MM.1S (cell line): ENCODE data around the gene SLC17A7.

Source experiments
- DNase-seq: peaks from one replicate; pipeline ENCODE4 v3.0.0-alpha.2; 2015
- H2AFZ ChIP-seq: fragments of 300-600 bp; sonication (generic); 2 replicates; pipeline ENCODE4 v1.6.0; 2016; ENCODE audit warnings: antibody characterized with exemption, low read length
- H3F3A ChIP-seq: fragments of 300-600 bp; sonication (generic); 2 replicates; pipeline ENCODE4 v1.6.1; 2016; ENCODE audit warnings: mild to moderate bottlenecking, antibody characterized with exemption, low read length, moderate library complexity, mixed read lengths; ENCODE audit not compliant: insufficient read depth
- H3K27ac ChIP-seq: fragments of 300-600 bp; sonication (generic); 2 replicates; pipeline ENCODE4 v1.5.1; 2016; ENCODE audit warnings: mild to moderate bottlenecking, low read length
- H3K27me3 ChIP-seq: fragments of 300-600 bp; sonication (generic); replicated peaks from 2 replicates; pipeline ENCODE4 v1.6.0; 2016; ENCODE audit warnings: low read length; ENCODE audit not compliant: insufficient read depth
- H3K36me3 ChIP-seq: fragments of 300-600 bp; sonication (generic); replicated peaks from 2 replicates; pipeline ENCODE4 v1.6.1; 2016; ENCODE audit warnings: mild to moderate bottlenecking, low read length, mixed read lengths; ENCODE audit not compliant: insufficient read depth
- H3K4me1 ChIP-seq: fragments of 300-600 bp; sonication (generic); 2 replicates; pipeline ENCODE4 v1.6.1; 2016; ENCODE audit warnings: low read length, mixed read lengths
- H3K4me2 ChIP-seq: fragments of 300-600 bp; sonication (generic); 2 replicates; pipeline ENCODE4 v1.6.0; 2016; ENCODE audit warnings: low read depth, low read length
- H3K4me3 ChIP-seq: fragments of 300-600 bp; sonication (generic); 2 replicates; pipeline ENCODE4 v1.5.1; 2016; ENCODE audit warnings: low read length, mixed read lengths
- H3K79me2 ChIP-seq: fragments of 300-600 bp; sonication (generic); 2 replicates; pipeline ENCODE4 v1.6.1; 2016; ENCODE audit warnings: mixed run types, low read length, mixed read lengths
- H3K9ac ChIP-seq: fragments of 300-600 bp; sonication (generic); 2 replicates; pipeline ENCODE4 v1.6.1; 2016; ENCODE audit warnings: low read length, mixed read lengths
- H3K9me2 ChIP-seq: fragments of 300-600 bp; sonication (generic); replicated peaks from 2 replicates; pipeline ENCODE4 v1.6.1; 2016; ENCODE audit warnings: mild to moderate bottlenecking, low read length, mixed read lengths; ENCODE audit not compliant: insufficient read depth
- H3K9me3 ChIP-seq: fragments of 300-600 bp; sonication (generic); replicated peaks from 2 replicates; pipeline ENCODE4 v1.6.1; 2016; ENCODE audit warnings: mild to moderate bottlenecking, low read length, mixed read lengths; ENCODE audit not compliant: insufficient read depth
- H4K20me1 ChIP-seq: fragments of 300-600 bp; sonication (generic); 2 replicates; pipeline ENCODE4 v1.6.1; 2016; ENCODE audit warnings: mild to moderate bottlenecking, low read length, moderate library complexity, mixed read lengths; ENCODE audit not compliant: insufficient read depth
- EZH2 ChIP-seq: fragments of 300-600 bp; sonication (generic); optimal IDR thresholded peaks from 2 replicates; pipeline ENCODE3; 2017; ENCODE audit warnings: low read depth, mild to moderate bottlenecking, antibody characterized with exemption, low read length, mixed read lengths
- EZH2phosphoT487 ChIP-seq: fragments of 300-600 bp; sonication (generic); IDR thresholded peaks from 2 replicates; pipeline ENCODE4 v1.6.1; 2018; ENCODE audit warnings: antibody characterized with exemption, low read length
- TF ChIP-seq, protein P1 (sequence below): fragments of 300-600 bp; sonication (generic); IDR thresholded peaks from 2 replicates; pipeline ENCODE4 v1.5.1; 2016; ENCODE audit warnings: antibody characterized with exemption, low read length, mixed read lengths

Gene SLC17A7

DNA sequence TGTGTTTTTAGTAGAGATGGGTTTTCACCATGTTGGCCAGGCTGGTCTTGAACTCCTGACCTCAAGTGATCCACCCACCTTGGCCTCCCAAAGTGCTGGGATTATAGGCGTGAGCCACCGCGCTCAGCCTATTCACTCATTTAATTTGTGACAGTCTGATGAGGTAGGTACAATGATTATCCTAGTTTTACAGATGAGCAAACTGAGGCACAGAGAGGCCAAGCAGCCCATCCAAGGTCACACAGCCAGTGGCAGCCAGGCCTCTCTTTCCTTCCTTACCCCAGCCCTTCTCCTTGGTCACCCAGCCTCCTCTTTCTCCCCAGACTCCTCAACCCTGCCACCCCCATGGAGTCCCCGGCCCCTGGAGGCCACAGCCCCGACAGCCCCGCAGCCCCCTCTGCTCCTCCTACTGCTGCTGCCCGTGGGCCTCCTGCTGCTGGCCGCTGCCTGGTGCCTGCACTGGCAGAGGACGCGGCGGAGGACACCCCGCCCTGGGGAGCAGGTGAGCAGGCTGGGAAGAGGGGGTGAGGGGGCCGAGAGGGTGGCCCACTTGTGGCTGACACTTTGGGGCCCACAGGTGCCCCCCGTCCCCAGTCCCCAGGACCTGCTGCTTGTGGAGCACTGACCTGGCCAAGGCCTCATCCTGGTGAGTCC is 38.8 kb upstream of the SLC17A7 start:
- Histone ChIP-seq H3K9ac (no peak overlapping the region), H2AFZ (no peak overlapping the region), H3K4me1 (no peaks in the 10 kb centered on the region), H3K4me3 (no peak overlapping the region), H3K27me3 (no peaks in the 10 kb centered on the region), H3K9me3 (no peaks in the 10 kb centered on the region), H3K9me2 (no peaks in the 10 kb centered on the region), H3F3A (no peaks in the 10 kb centered on the region), H3K79me2 (no peaks in the 10 kb centered on the region), H3K36me3 (no peaks in the 10 kb centered on the region), H3K4me2 (no peak overlapping the region), H3K27ac (no peak overlapping the region), H4K20me1 (no peaks in the 10 kb centered on the region)
- no peak for TF ChIP-seq EZH2phosphoT487
- DNase-seq, result no peak

DNA sequence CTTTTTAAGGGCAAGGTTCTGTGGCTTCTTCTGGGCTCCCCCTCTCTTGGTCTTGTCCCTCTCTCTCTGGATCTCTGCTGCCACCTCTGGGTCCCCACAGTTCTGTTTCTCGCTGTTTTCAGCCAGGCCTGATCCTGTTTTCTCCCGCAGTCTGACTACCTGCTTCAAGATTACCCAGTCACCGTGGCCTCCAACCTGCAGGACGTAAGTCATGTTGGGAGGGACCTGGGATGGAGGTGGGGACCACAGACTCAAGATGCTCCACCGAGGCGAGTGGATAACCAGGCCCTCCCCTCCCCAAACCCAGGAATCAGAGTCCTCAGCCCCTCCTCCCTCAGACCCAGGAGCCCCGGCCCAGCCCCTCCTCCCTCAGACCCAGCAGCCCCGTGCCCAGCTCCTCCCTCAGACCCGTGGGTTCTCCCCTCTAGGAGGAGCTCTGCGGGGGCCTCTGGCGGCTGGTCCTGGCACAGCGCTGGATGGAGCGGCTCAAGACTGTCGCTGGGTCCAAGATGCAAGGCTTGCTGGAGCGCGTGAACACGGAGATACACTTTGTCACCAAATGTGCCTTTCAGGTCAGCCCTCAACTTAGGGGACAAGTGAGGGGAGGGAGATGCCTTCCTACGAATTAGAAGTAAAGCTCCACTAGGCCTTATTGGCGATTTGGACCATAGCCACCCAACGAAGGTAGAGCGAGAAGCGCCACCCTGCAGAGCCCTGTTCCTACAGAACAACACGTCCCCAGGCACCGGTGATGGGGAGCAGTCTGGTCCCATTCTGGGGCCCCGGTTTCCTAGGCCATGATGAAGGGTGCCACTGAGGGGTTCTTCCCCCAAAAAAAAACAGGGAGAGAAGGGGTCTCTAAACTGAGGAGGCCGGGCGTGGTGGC is 34.9 kb upstream of the SLC17A7 start:
- Histone ChIP-seq H3K4me1 (0 out of 2 replicates have a peak, but pooled peaks cover 2% of the 10 kb centered on the region), H3K9ac (no peak overlapping the region), H3K4me3 (no peak overlapping the region), H3K9me3 (no peaks in the 10 kb centered on the region), H3K9me2 (no peaks in the 10 kb centered on the region), H3K36me3 (no peaks in the 10 kb centered on the region), H3F3A (0 out of 2 replicates have a peak, but pooled peaks cover 5% of the 10 kb centered on the region), H4K20me1 (no peaks in the 10 kb centered on the region), H3K4me2 (no peak overlapping the region), H2AFZ (no peak overlapping the region), H3K27ac (no peak overlapping the region), H3K79me2 (peaks cover 4% of the 10 kb centered on the region), H3K27me3 (no peaks in the 10 kb centered on the region)
- TF ChIP-seq, protein P1, sequence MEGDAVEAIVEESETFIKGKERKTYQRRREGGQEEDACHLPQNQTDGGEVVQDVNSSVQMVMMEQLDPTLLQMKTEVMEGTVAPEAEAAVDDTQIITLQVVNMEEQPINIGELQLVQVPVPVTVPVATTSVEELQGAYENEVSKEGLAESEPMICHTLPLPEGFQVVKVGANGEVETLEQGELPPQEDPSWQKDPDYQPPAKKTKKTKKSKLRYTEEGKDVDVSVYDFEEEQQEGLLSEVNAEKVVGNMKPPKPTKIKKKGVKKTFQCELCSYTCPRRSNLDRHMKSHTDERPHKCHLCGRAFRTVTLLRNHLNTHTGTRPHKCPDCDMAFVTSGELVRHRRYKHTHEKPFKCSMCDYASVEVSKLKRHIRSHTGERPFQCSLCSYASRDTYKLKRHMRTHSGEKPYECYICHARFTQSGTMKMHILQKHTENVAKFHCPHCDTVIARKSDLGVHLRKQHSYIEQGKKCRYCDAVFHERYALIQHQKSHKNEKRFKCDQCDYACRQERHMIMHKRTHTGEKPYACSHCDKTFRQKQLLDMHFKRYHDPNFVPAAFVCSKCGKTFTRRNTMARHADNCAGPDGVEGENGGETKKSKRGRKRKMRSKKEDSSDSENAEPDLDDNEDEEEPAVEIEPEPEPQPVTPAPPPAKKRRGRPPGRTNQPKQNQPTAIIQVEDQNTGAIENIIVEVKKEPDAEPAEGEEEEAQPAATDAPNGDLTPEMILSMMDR, result no peak
- no peak for TF ChIP-seq EZH2phosphoT487
- TF ChIP-seq EZH2, result no peak
- no peak for DNase-seq

DNA sequence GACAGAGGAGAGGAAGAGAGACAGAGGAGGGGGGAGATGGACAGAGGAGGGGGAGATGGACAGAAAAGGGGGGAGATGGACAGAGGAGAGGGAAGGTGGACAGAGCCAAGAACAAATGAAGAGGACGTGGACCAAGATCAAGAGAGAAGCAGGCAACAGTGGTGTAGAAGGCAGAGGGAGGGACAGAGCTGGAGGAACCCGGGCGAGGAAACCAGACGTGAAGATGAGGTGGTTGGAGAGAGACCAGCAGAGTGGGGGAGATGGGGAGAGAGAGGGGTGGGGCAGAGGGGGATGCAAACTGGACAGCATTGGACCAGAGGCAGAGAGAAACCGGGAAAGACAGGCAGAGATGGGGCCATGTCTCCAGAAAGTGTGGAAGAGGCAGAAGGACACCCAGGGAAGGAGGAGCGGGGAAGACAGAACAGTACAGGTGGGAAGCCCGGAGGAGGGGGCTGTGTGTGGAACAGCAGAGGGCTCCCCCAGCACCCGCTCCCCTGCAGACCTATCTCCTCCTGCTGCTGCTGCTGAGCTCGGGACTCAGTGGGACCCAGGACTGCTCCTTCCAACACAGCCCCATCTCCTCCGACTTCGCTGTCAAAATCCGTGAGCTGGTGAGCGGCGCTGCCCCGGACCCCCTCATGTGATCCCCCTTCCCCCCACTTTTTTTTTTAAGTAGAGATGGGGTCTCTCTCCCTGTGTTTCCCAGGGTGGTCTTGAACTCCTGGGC is 34.0 kb upstream of the SLC17A7 start:
- no peak overlapping the region for H3K4me3 ChIP-seq
- H4K20me1 ChIP-seq, result no peaks in the 10 kb centered on the region
- H3K9me3 ChIP-seq, result no peaks in the 10 kb centered on the region
- no peak overlapping the region for H2AFZ ChIP-seq
- peak overlapping the region; percentile 85; the same call in 1 of the 2 replicates for H3K9ac ChIP-seq
- H3K4me1 ChIP-seq, result 0 out of 2 replicates have a peak, but pooled peaks cover 2% of the 10 kb centered on the region
- H3K9me2 ChIP-seq, result no peaks in the 10 kb centered on the region
- no peak for DNase-seq
- 0 out of 2 replicates have a peak, but pooled peaks cover 5% of the 10 kb centered on the region for H3F3A ChIP-seq
- H3K27me3 ChIP-seq, result no peaks in the 10 kb centered on the region
- peaks cover 4% of the 10 kb centered on the region for H3K79me2 ChIP-seq
- no peak overlapping the region for H3K4me2 ChIP-seq
- no peak overlapping the region for H3K27ac ChIP-seq
- no peak for TF ChIP-seq EZH2phosphoT487
- TF ChIP-seq, protein P1, result no peak
- TF ChIP-seq EZH2, result no peak
- no peaks in the 10 kb centered on the region for H3K36me3 ChIP-seq
